ENCODE results near the gene NHEJ1. TPM values are rescaled to one million over a fixed set of nuclear protein-coding genes. Genes with fewer than 3 reads are reported as not detected.

NHEJ1 gene
- total and polyA plus RNA-seq, 2 of the 13 experiments (the other 11 are each of a cell fraction or from before 2014, with no cell fraction given): 30.0 to 30.7 TPM

DNA sequence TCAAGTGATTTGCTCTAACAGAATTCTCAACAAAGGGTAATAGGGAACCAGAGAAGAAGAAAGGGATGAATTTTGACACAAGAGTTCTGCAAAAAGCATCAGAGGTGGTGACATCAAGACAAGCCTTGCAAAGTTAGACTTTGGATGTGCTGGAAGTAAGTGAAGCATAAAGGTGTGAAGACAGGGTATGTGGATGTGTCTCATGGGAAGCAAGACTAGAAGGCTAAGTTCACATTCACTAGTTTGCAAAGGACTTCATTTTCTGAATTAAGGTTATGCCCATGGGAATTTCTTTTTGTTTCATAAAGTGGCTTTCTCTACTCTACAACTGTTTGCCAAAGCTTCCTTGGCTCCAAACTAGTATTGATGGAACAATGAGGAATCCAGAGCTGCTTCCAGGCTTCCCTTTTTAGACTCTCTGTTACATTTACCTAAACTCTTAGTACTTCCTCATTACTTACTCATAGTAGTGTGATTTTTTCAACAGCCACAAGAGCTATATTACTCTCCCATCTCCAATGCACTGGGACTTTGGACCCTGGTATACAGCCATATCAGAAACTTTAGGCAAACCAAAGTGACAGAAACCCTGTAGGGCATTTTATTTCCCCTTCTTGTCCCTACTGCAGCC, 78.8 kb downstream of the NHEJ1 start:
- ChIA-PET CTCF (ENCODE audit: low intra/inter-chr PET ratio, low total read pairs) (no interaction called here), POLR2A (interaction anchor here (0.8 to 3.3 kb wide), 4 partner anchors 9 to 35 kb away, joined by 3 to 20 read pairs (median 4); no protein-coding TSS in a partner anchor)
- Histone ChIP-seq H3K79me2 (ENCODE audit: insufficient read depth, low read length) (no peaks in the 10 kb centered on the region), H3K27me3 (ENCODE audit: control insufficient read depth in 1 of 2, insufficient read depth in 2 of 2, low read length in 2 of 2) (no peaks in the 10 kb centered on the region), H3K4me2 (ENCODE audit: low read depth, low read length) (peak overlapping the region; percentile 60), H3K4me3 (replicated peaks in 1 of 3; ENCODE audit: insufficient read depth in 1 of 3, low read depth in 2 of 3, low read length in 3 of 3) (no peak overlapping the region), H2AFZ (ENCODE audit: low read length) (no peak overlapping the region), H3K9ac (ENCODE audit: insufficient read depth, low read depth, low read length) (no peak overlapping the region), H3K4me1 (ENCODE audit: insufficient read depth, low read length) (peaks cover 63% of the 10 kb centered on the region), H4K20me1 (ENCODE audit: insufficient read depth, low read length) (no peaks in the 10 kb centered on the region; the same call in 1 of the 2 replicates), H3K9me3 (ENCODE audit: low read length) (no peaks in the 10 kb centered on the region), H3K36me3 (replicated peaks in 1 of 2; ENCODE audit: control insufficient read depth in 1 of 2, insufficient read depth in 2 of 2, low read length in 2 of 2) (peaks cover 4 to 6% of the 10 kb centered on the region in 2 experiments; a peak in 4 of 5 replicates), H3K27ac (ENCODE audit: extremely low read length, insufficient read depth, low read length) (no peak overlapping the region)
- peak; percentile 58 for DNase-seq (ENCODE audit: low spot score)
- TF ChIP-seq ZNF124 (CRISPR knock-in tag; IDR thresholded peaks at IDR 0.05) (0 out of 2 replicates have a peak, but pooled peaks have one; percentile 12), RXRA (CRISPR knock-in tag; IDR thresholded peaks at IDR 0.05) (no peak), GLI4 (CRISPR knock-in tag; IDR thresholded peaks at IDR 0.05; ENCODE audit: borderline replicate concordance) (no peak), ZNF781 (CRISPR knock-in tag; IDR thresholded peaks at IDR 0.05; ENCODE audit: borderline replicate concordance, not compliant biosample characterization) (no peak), ARID5B (CRISPR knock-in tag; IDR thresholded peaks at IDR 0.05) (0 out of 2 replicates have a peak, but pooled peaks have one; percentile 43), ZNF136 (CRISPR knock-in tag; IDR thresholded peaks at IDR 0.05; ENCODE audit: low read depth) (no peak), HNF4A (CRISPR knock-in tag; IDR thresholded peaks at IDR 0.05) (peak; percentile 60), TBX2 (CRISPR knock-in tag; IDR thresholded peaks at IDR 0.05; ENCODE audit: borderline replicate concordance) (0 out of 2 replicates have a peak, but pooled peaks have one; percentile 8), SNAPC2 (CRISPR knock-in tag; IDR thresholded peaks at IDR 0.05) (no peak), KAT8 (CRISPR knock-in tag; IDR thresholded peaks at IDR 0.05) (0 out of 2 replicates have a peak, but pooled peaks have one; percentile 1), RBM22 (optimal IDR thresholded peaks at IDR 0.05; ENCODE audit: low read length) (no peak), REXO4 (CRISPR knock-in tag; IDR thresholded peaks at IDR 0.05; ENCODE audit: borderline replicate concordance) (no peak), ELF3 (CRISPR knock-in tag; IDR thresholded peaks at IDR 0.05) (peak; percentile 10; the same call in 1 of the 2 replicates), ZGPAT (CRISPR knock-in tag; IDR thresholded peaks at IDR 0.05) (0 out of 2 replicates have a peak, but pooled peaks have one; percentile 5), HNF4G (IDR thresholded peaks at IDR 0.05; ENCODE audit: borderline replicate concordance, low read depth, low read length) (peak; percentile 45; the same call in 1 of the 2 replicates), HNF4G (CRISPR knock-in tag; IDR thresholded peaks at IDR 0.05; ENCODE audit: borderline replicate concordance, low read depth) (no peak)
- in situ Hi-C loops (cut with HindIII; ENCODE audit: extremely low pct_ligation_motif_present, low pct_unique_long_range_greater_than_20kb) (no loop called here), intact Hi-C loops (cut with micrococcal nuclease; ENCODE audit: unreplicated experiment) (loop anchor here (1.0 kb wide), 1 partner anchor 11 kb away; no protein-coding TSS in a partner anchor)
- peak; percentile 55 for ATAC-seq
- BruUV-seq (replicated peaks): no TSS peak
- FAIRE-seq: peak; percentile 28

Measured in HepG2 (cell line).